ENCODE data around the gene SLC2A4RG. TPM values are rescaled to one million over a fixed set of nuclear protein-coding genes. Genes with fewer than 3 reads are reported as not detected.

SLC2A4RG gene
- total RNA-seq, 4 donors from 2014 or later, result 10.5 to 120 (median 41.0) TPM

- no peaks in the 10 kb centered on the region for H3K36me3 ChIP-seq
- H3K27me3 ChIP-seq, result no peaks in the 10 kb centered on the region
- H3K4me3 ChIP-seq, result no peak overlapping the region
- TF ChIP-seq POLR2A (IDR thresholded peaks at IDR 0.05), result no peak
- TF ChIP-seq CTCF (IDR thresholded peaks at IDR 0.05), result no peak
- H3K27ac ChIP-seq, result no peak overlapping the region
- H3K9me3 ChIP-seq, result no peaks in the 10 kb centered on the region
- no peaks in the 10 kb centered on the region for H3K4me1 ChIP-seq
- DNase-seq, result no peak
- intact Hi-C loops (cut with DNase I; ENCODE audit: low total_unique reads), result loop anchor here (10.0 kb wide), 1 partner anchor 84 kb away; the partner anchor contains the start of genes ABHD16B and TPD52L2
Observed at GRCh38 chr20:63781181-63781580, 41.6 kb downstream of the SLC2A4RG start.

GRCh38 chr20:63782051-63782471 lies 42.5 kb downstream of the SLC2A4RG start:
- no peaks in the 10 kb centered on the region for H3K36me3 ChIP-seq
- intact Hi-C loops (cut with DNase I; ENCODE audit: low total_unique reads), result loop anchor here (10.0 kb wide), 1 partner anchor 83 kb away; the partner anchor contains the start of genes ABHD16B and TPD52L2
- TF ChIP-seq CTCF (IDR thresholded peaks at IDR 0.05) (no peak), POLR2A (IDR thresholded peaks at IDR 0.05) (no peak)
- no peaks in the 10 kb centered on the region for H3K4me1 ChIP-seq
- H3K9me3 ChIP-seq, result no peaks in the 10 kb centered on the region
- no peak overlapping the region for H3K27ac ChIP-seq
- no peaks in the 10 kb centered on the region for H3K27me3 ChIP-seq
- DNase-seq, result no peak
- H3K4me3 ChIP-seq, result no peak overlapping the region

- DNase-seq, result no peak
- no peak overlapping the region for H3K4me3 ChIP-seq
- H3K27me3 ChIP-seq, result no peaks in the 10 kb centered on the region
- no peaks in the 10 kb centered on the region for H3K4me1 ChIP-seq
- no peaks in the 10 kb centered on the region for H3K36me3 ChIP-seq
- TF ChIP-seq POLR2A (IDR thresholded peaks at IDR 0.05) (no peak), CTCF (IDR thresholded peaks at IDR 0.05) (no peak)
- no peak overlapping the region for H3K27ac ChIP-seq
- no peaks in the 10 kb centered on the region for H3K9me3 ChIP-seq
- intact Hi-C loops (cut with DNase I; ENCODE audit: low total_unique reads), result loop anchor here (10.0 kb wide), 1 partner anchor 82 kb away; the partner anchor contains the start of genes ABHD16B and TPD52L2
Observed at GRCh38 chr20:63782521-63782971, 43.0 kb downstream of the SLC2A4RG start.

GRCh38 chr20:63783970-63784369 lies 44.4 kb downstream of the SLC2A4RG start:
- TF ChIP-seq POLR2A (IDR thresholded peaks at IDR 0.05), result no peak
- no peak for TF ChIP-seq CTCF (IDR thresholded peaks at IDR 0.05)
- H3K36me3 ChIP-seq, result no peaks in the 10 kb centered on the region
- intact Hi-C loops (cut with DNase I; ENCODE audit: low total_unique reads), result loop anchor here (10.0 kb wide), 1 partner anchor 81 kb away; the partner anchor contains the start of genes ABHD16B and TPD52L2
- H3K27me3 ChIP-seq, result no peaks in the 10 kb centered on the region
- no peaks in the 10 kb centered on the region for H3K4me1 ChIP-seq
- no peak overlapping the region for H3K27ac ChIP-seq
- no peak for DNase-seq
- no peak overlapping the region for H3K4me3 ChIP-seq
- no peaks in the 10 kb centered on the region for H3K9me3 ChIP-seq

- H3K9me3 ChIP-seq, result no peaks in the 10 kb centered on the region
- intact Hi-C loops (cut with DNase I; ENCODE audit: low total_unique reads), result loop anchor here (10.0 kb wide), 1 partner anchor 79 kb away; the partner anchor contains the start of genes ABHD16B and TPD52L2
- H3K36me3 ChIP-seq, result no peaks in the 10 kb centered on the region
- H3K27ac ChIP-seq, result no peak overlapping the region
- no peak for DNase-seq
- no peak overlapping the region for H3K4me3 ChIP-seq
- no peak for TF ChIP-seq POLR2A (IDR thresholded peaks at IDR 0.05)
- TF ChIP-seq CTCF (IDR thresholded peaks at IDR 0.05), result no peak
- H3K4me1 ChIP-seq, result no peaks in the 10 kb centered on the region
- no peaks in the 10 kb centered on the region for H3K27me3 ChIP-seq
Observed at GRCh38 chr20:63785691-63786131, 46.1 kb downstream of the SLC2A4RG start.
